Fibroblast of gingiva (primary cell): ENCODE data around the gene WTAP.
"Not testable (repeated sequence)": the region's sequence is repeated elsewhere in the genome, so short reads cannot be mapped to it uniquely, and the experiment has no call there.

Experiments
- DNase-seq: peaks from one replicate; pipeline ENCODE4 v3.0.0-alpha.2; 2011; ENCODE audit warnings: low read depth

WTAP gene

DNA sequence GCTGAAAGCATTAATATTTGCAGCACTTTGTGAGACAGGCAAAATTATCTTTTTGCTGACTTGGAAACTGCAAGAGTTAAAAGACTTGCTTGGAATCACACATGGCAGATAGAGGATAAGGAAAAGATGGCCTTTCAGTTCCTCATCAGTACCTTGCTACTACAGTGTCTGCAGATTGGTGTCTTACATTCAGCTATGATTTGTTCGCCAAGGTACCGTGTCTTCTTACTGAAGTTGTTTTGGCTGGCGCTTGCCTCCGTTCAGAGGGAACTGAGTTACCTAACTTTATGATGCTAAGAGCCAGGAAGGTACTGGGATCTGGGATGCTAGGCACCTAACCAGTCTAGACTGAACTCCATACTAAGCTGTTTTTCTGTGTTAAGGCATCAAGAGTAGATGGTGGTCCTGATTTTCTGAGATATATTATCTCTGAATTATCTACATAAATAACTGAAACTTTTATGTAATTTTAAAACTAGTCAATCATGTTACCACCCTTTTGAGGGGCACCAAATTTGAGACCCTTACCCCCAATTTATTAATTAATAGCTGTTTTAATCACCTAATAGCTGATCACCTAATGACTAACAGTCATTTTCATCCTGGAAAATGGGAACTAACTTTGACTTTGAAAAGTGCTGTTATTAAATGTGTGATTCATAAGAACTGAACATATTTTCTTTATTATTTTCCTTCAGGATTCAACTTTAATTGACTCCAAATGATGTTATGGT lies 2.5 kb downstream of the WTAP start:
- peak; percentile 16 for DNase-seq

DNA sequence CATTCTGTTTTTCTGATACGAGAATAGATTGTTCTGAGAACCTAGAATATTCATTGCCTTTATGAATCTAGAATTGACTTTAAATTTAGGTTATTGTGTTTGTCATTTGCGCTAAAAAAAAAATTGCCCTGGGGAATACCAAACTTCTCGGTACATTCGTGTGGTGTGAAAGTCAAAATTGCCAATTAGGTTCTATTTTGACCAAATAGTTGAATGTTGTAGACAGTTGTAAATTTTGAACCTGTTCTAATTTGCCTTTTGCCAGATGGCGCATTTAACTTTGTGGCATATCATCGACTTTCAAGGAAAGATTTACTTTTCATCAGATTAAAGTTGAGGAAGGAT lies 3.0 kb downstream of the WTAP start:
- DNase-seq = no peak

DNA sequence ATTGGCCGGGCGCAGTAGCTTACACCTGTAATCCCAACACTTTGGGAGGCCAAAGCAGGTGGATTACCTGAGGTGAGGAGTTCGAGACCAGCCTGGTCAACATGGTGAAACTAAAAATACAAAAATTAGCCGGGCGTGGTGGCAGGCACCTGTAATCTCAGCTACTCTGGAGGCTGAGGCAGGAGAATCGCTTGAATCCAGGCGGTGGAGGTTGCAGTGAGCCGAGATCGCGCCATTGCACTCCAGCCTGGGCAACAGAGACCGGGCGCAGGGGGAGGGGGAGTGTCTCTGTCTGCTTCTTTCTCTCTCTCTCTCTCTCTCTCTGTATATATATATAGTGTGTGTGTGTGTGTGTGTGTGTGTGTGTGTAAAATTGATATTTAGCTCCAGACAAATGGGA lies 5.2 kb downstream of the WTAP start:
- not testable (repeated sequence) for DNase-seq

DNA sequence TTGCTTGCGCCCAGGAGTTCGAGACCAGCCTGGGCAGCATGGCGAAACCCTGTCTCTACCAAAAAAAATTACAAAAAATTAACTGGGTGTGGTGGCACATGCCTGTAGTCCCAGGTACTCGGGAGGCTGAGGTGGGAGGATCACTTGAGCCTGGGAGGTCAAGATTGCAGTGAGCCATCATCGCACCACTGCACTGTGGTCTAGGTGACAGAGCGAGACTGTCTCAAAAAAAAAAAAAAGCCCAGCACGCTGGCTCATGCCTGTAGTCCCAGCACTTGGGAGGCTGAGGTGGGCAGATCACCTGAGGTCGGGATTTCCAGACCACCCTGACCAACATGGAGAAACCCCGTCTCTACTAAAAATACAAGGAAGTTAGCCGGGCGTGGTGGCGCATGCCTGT lies 6.1 kb downstream of the WTAP start:
- DNase-seq = not testable (repeated sequence)

DNA sequence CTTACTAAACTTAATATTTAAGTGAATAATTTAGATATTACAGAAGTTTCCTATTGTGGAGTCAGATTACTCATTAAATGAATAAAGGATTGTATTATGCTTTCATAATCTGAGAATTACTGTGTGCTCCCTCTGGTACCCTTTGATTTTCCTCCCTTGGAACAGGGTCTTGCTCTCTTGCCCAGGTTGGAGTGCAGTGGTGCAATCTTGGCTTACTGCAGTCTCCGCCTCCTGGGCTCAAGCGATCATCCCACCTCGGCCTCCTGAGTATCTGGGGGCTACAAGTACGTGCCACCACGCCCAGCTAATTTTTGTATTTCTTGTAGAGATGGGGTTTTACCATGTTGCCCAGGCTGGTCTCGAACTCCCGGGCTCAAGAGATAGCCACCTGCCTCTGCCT lies 9.6 kb downstream of the WTAP start:
- DNase-seq = no peak

DNA sequence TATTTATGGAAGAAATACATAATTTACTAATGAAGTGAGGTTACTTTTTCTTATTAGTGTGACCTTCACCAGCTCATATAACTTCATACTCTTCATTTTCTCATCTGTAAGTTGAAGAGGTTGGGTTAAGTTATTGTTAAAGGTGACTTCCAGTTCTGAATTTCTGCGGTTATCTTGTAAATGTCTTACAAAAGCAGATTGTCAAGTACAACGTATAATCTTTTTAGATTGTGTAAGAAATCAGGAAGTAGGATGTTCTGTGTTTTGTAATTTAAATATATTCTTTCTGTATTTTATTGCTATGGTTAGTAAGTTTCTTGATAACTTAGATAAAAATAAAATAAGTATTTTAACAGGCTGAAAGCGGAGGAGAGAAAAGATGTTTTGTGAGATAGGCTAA lies 12.0 kb downstream of the WTAP start:
- DNase-seq = no peak

DNA sequence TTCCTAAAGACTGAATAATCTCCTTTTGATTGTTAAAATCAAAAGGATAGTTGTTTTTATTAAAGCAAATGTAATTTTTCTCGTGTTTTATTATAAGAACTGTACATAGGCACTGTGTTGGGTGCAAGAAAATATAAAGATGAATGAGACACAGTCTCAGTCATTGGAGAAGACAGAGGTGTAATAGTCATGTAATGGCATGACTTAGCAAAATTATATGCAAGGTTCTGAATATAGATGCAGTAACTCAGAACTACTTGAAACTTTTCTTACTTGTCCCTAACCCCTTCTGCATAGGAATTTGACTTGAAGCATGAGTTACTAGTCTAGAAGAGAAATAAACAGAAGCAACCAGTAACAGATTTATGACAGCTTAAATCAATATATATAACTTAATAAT lies 14.9 kb downstream of the WTAP start:
- DNase-seq = no peak

DNA sequence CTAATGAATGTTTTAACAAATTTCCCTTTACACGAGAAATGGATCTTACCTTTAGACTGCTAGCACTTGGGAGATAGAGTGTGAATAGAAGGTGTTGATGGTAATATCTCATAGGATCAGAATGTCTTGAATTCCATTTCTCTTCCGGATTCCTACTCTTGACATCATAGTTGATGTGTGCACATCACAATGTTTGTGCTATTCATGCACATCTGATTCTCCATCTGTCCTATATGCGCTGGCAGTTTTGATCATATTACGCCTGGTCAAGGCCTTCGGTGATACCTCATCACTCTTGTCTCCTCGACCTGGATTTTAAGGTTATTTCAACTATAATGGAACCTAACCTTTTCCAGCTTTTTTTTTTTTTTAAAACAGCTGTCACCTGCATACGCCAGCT lies 17.8 kb downstream of the WTAP start:
- DNase-seq = no peak

DNA sequence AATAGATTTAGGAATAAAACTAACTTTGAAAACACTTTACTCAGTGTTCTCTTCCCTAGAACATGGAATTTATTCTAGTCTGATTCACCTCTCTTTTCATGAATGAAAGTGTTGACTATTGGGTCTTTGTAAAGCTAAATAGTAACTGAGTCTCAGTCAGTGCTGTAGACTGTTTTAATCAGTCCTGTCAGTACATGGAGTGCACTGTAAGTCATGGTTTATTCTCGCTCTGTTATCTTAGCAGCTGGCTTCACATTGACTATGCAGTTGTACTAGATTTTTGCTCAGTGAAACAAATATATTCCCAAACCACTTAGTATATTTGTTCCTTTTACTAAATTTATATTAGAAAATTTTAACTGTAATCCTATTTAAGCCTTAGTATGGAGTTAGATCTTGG lies 19.5 kb downstream of the WTAP start:
- DNase-seq = no peak

DNA sequence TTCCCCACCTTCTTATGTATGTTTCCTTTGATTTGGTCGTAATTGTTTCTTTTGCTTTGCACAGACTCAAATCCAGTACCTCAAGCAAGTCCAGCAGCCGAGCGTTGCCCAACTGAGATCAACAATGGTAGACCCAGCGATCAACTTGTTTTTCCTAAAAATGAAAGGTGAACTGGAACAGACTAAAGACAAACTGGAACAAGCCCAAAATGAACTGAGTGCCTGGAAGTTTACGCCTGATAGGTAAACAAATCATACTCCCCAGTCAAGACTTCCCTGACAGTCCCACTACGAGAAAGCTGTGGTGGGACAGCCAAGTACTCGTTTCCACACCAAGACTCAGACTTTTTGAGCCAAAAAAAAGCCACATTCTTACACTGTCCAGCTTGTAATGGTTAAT lies 20.8 kb downstream of the WTAP start:
- DNase-seq = not testable (repeated sequence)

DNA sequence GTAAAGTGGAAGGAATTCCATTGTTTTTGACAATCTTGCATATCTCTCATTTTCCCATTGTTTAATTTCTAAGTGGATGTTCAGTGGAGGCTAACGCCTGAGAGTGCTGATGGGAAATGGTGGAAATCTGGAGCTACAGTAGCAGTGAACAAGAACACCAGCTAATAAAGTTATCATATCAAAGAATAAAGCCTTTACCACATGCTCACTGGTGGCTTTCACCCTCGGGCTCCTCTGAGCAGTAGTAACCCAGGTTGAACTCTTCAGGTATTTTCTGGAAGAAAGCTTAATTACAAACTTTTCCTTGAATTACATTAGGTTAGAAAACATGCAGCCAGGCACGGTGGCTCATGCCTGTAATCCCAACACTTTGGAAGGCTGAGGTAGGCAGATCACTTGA lies 24.1 kb downstream of the WTAP start:
- no peak for DNase-seq

DNA sequence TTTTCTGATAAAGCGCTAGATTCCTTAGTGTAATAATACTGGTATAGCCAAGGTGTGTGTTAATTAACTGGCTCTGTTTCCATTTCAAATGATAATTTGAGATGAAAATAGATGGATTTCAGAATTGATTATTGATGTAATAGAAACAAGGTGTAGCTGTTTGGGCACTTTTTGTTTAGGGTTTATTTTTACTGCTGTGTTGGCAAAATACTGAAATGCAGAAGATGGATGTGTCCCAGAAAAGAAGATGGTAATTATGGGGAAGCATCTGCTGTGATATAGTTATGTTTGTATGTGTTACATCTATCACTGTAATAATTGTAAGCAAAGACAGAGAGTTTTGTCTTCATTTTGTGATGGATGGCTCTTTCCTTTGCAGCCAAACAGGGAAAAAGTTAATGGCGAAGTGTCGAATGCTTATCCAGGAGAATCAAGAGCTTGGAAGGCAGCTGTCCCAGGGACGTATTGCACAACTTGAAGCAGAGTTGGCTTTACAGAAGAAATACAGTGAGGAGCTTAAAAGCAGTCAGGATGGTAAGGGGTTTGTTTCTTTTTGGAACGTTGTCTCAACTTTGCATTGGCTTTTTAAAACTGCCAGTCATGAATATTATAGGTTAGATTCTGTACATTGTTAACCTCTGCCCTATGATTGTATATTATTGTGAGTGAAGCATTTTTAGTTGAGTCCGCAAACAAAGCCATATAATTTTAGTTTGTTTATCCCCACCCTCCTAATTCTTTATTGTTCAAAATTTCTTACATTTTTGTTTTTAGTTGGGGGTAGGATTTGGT lies 26.0 kb downstream of the WTAP start:
- DNase-seq = no peak

DNA sequence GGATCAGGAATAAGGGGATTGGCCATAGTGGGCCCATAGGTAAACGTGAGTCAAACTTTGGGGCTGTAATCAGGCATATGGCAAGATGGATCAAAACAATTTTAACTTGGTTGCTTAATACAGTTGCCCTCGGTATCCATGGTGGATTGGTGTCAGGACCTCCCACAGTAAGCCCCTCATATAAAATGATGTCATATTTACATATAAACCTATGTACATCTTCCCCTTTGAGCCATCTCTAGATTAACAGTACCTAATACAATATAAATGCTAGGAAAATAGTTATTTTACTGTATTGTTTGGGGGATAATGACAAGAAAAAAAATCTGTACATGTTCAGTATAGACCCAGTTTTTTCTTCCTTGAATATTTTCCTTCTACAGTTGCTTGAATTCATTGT lies 27.1 kb downstream of the WTAP start:
- DNase-seq = no peak

DNA sequence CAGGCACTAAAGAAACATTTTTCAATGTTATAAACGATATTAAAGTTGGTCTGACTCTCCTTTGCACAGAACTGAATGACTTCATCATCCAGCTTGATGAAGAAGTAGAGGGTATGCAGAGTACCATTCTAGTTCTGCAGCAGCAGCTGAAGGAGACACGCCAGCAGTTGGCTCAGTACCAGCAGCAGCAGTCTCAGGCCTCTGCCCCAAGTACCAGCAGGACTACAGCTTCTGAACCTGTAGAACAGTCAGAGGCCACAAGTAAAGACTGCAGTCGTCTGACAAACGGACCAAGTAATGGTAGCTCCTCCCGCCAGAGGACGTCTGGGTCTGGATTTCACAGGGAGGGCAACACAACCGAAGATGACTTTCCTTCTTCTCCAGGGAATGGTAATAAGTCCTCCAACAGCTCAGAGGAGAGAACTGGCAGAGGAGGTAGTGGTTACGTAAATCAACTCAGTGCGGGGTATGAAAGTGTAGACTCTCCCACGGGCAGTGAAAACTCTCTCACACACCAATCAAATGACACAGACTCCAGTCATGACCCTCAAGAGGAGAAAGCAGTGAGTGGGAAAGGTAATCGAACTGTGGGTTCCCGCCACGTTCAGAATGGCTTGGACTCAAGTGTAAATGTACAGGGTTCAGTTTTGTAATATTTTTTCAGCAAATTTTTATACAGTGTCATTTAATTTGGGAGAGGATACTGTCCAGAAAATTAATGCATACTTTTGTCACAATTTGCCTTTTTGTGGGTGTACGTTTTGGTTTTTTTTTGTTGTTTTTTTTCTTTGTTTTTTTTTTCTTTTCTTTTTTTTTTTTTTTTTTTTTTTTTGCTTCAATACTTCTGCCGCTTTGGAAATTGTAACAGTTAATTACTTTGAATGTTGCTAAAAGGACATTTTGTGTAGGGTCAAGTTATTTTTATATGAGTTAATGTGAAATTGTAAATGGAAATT lies 27.9 kb downstream of the WTAP start:
- peak; percentile 17 for DNase-seq

DNA sequence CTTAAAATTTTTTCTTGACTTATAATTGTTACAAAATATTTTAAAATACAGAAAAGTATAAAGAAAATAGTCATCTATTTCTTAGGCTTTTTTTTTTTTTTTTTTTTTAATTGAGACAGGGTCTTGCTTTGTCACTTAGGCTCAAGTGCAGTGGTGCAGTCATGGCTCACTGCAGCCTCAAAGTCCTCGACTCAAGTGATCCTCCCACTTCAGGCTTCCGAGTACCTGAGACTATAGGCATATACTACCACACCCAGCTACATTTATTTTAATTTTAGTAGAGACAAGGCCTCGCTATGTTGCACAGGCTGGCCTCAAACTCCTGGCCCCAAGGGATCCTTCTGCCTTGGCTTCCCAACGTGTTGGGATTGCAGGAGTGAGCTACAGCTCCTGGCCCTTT lies 29.2 kb downstream of the WTAP start:
- no peak for DNase-seq

DNA sequence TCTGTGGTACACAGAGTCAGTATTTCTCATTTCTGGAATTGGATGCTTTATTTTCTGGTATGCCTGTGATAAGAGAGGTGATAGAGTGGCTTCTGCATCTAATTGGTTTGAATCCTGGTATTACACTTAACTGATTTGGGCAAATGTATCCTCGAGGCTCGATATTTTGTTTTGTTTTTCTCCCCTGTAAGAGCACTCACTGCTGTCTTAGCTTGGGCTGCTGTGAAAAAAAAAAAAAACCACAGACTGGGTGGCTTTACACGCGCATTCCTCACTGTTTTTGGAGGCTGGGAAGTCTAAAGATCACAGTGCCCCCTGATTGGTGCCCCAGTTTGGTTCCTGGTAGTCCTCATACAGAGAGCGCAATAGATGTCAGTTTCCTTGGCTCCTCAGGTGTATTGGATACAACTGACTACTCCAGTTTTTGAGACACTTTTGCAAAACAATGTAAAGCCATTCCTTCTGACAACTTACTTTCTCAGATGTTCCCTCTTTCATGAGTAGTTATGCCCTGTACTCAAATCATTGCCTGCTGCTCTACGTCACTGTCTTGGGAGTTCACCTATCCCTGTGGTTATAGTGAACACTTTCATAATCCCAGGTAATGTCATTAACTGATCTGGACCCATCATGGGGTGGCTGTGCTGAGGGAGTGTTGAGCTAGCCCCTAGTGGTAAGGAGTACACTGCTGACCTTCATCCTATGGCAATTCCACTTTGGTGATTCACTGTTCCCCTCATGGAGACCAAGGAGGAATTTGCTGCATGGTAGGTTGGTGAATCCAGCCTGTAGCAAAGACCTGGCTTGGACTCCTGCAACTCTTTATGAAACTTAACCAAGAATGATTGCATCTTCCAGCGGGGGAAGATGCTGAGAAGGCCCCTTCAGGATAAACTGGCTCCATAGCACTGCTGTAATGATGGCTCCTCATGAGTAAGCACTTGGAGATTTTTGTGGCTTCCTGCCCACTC lies 31.0 kb downstream of the WTAP start:
- DNase-seq = peak; percentile 15

DNA sequence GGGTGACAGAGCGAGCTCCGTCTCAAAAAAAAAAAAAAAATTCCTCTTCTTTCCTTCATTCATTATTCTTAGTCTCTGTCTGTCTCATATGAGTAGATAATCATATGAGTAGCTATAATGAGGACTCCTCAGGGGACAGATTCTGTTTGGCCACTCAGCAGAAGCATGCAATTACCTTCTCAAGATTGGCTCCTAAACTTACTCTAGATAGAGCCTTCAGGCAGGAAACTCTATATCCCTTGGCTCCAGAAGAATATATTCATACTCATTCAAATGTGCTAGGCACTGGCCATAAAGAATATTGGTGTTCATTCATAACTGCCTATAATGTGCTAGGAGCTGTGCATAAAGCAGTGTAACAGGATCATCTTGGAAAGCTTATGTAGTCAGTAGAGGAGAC lies 32.3 kb downstream of the WTAP start:
- no peak for DNase-seq

DNA sequence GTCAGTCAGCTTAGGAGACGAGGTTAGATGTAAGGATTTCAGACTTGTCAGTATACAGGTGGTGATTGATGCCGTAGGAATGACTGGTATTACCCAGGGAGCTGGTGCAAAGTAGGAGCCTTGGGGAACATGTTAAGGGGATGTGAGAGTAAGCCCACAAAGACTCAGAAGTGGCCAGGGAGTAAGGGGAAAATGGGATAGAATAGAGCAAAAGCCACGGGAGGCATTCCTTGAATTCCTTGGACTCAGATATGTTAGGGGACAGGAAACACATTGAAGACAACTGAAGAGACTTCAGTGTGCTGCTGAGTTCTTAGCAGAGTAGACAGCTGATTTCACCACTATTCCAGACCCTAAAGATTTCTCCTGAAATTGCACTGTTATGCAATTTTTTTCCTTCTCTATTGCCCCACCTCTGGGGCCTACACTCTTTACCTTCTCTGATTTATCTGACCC lies 33.3 kb downstream of the WTAP start:
- DNase-seq = peak; percentile 36

DNA sequence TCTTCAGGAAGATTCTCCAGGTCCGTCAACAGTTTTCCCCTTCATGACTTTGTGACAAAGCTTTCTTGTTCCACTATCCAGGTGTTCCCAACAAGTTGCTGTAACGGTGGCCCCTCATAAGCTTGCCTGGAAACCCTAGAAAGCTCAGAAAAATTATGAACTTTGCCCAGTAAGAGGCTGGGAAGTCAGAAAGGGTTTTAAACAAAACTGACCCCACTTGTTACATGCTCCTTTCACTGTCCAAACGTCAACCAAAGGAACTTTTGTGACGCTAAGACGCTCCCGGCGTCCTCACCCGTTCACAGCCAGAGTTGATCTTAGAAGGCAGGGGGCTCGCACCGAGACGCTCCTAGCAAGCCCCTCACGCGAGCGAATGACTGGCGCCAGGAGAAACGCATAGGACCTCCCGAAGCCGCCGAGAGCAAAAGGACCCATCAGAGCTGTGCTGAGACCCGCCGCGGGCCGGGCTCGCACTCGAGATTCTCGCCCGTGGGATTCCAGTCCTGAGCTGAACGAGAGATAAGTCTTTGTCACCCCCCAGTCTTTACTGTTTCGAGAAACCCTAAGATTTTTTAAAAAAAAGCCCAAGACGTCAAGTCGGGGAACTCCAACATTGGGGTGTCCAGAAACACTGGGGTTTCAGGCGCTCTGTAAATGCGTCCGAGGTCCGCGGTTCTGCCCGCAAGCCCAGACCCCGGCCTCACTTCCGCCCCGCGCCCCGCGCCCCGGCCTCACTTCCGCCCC lies 34.0 kb downstream of the WTAP start:
- DNase-seq = peak; percentile 9

DNA sequence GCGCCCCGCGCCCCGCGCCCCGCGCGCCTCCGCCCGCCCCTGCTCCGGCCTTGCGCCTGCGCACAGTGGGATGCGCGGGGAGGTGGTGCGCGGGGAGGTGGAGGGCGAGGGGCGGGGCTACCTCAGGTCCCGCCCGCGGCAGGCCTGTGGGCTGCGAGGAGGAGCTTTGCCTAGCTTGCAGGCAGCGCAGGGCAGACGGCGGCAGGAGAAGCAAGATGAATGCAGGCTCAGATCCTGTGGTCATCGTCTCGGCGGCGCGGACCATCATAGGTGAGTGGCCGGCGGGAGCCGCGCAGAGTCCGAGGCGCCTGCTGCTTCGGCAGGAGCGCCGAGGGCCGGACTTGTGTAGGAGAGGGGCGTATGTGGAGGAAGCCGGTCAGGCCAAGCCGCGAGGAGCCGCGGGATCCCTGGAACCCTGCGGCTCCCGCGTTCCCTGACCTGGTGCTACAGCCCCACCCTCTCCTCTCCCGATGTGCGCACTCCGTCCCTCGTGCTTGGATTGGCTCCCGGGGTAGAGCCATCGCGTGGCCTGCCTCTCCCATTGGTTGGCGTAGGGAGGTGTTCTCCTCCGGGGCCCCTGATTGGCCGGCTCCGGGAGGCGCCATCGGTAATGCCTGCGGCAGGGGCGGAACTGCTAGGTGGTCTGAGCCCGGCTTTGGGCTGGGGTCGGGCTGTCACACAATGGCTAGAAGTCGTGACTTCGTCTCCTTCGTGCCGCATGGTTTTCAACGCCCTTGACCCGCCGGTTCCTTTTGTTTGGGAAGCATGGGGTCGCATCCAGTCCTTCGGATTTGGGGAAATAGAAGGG lies 34.8 kb downstream of the WTAP start, which contains the start of gene ACAT2:
Gene ACAT2, plus strand, starts transcription at position 173 of the 808 bp plus-strand sequence. Its CDS starts 43 bp downstream, at position 216.
- DNase-seq = peak; percentile 94
